K562 (cell line): ENCODE data around the gene C20orf96. TPM values are rescaled to one million over a fixed set of nuclear protein-coding genes. Genes with fewer than 3 reads are reported as not detected.

Experiments used
- CHD2 ChIP-seq: IDR thresholded peaks from 2 replicates; pipeline ENCODE4 v1.6.1; 2011; ENCODE audit warnings: low read depth, low read length
- DNMT1 ChIP-seq: fragments of 450-650 bp; IDR thresholded peaks from 2 replicates; pipeline ENCODE4 v1.6.1; 2016; ENCODE audit warnings: antibody characterized with exemption, mild to moderate bottlenecking
- E2F3 ChIP-seq: fragments of 250-450 bp; sonication (Bioruptor Pico); IDR thresholded peaks from 2 replicates; pipeline ENCODE4 v1.4.0; 2020; ENCODE audit warnings: mild to moderate bottlenecking
- FOXK1 ChIP-seq: sonication (generic); formaldehyde crosslinking; IDR thresholded peaks from 2 replicates; pipeline ENCODE4 v1.8.0; 2022; ENCODE audit warnings: missing genetic modification reagents, mild to moderate bottlenecking, borderline replicate concordance
- GABPB1 ChIP-seq: sonication (generic); formaldehyde crosslinking; IDR thresholded peaks from 2 replicates; pipeline ENCODE4 v1.8.0; 2022; ENCODE audit warnings: mild to moderate bottlenecking, missing genetic modification reagents
- HMGN3 ChIP-seq: IDR thresholded peaks from 2 replicates; pipeline ENCODE4 v1.6.1; 2011; ENCODE audit warnings: borderline replicate concordance, low read depth, mild to moderate bottlenecking, mixed read lengths, low read length; ENCODE audit not compliant: insufficient read length; ENCODE audit errors: extremely low read depth
- KDM2B ChIP-seq: fragments of 250-450 bp; sonication (Bioruptor Pico); IDR thresholded peaks from 2 replicates; pipeline ENCODE4 v1.8.0; 2021; ENCODE audit warnings: mild to moderate bottlenecking, moderate library complexity
- MAZ ChIP-seq, 2 experiments: fragments of 450-650 bp in 1 of 2; sonication (generic) in 1 of 2; formaldehyde crosslinking; IDR thresholded peaks in 1 of 2; conservative IDR thresholded peaks in 1 of 2; 2 replicates each; pipeline versions ENCODE4 v1.4.0 to v1.5.0; 2020; ENCODE audit warnings: mild to moderate bottlenecking in 1 of 2, missing genetic modification reagents in 1 of 2
- NFYB ChIP-seq: IDR thresholded peaks from 2 replicates; pipeline ENCODE4 v1.6.1; 2011; ENCODE audit warnings: mild to moderate bottlenecking, moderate library complexity; ENCODE audit not compliant: insufficient read length; ENCODE audit errors: extremely low read depth
- NR2C2 ChIP-seq, 2 experiments: fragments of 200-800 bp in 1 of 2; sonication (Bioruptor generic) in 1 of 2; sonication (generic) in 1 of 2; formaldehyde crosslinking in 1 of 2; IDR thresholded peaks; 2 replicates each; pipeline versions ENCODE4 v1.6.1 to v1.8.0; 2016 to 2022; ENCODE audit warnings: mild to moderate bottlenecking in 1 of 2, missing compliant biosample characterization in 1 of 2, missing genetic modification characterization in 1 of 2, missing genetic modification reagents in 1 of 2
- NRF1 ChIP-seq, 2 experiments: fragments of 450-650 bp; IDR thresholded peaks in 1 of 2; conservative IDR thresholded peaks in 1 of 2; 2 replicates each; pipeline ENCODE4 v1.6.1; 2014; ENCODE audit warnings: mild to moderate bottlenecking in 2 of 2
- POLR2AphosphoS5 ChIP-seq: IDR thresholded peaks from 2 replicates; pipeline ENCODE4 v1.6.1; 2011; ENCODE audit warnings: mild to moderate bottlenecking, low read depth, low read length, moderate library complexity; ENCODE audit not compliant: control insufficient read depth, insufficient read depth
- PTRF ChIP-seq: fragments of 450-650 bp; IDR thresholded peaks from 2 replicates; pipeline ENCODE4 v1.6.1; 2016; ENCODE audit warnings: mild to moderate bottlenecking, missing genetic modification characterization, missing compliant biosample characterization
- PYGO2 ChIP-seq: fragments of 450-650 bp; IDR thresholded peaks from 2 replicates; pipeline ENCODE4 v1.6.1; 2016; ENCODE audit warnings: mild to moderate bottlenecking, missing genetic modification characterization, moderate library complexity, missing compliant biosample characterization
- RBM25 ChIP-seq: fragments of 200-400 bp; formaldehyde crosslinking; IDR thresholded peaks from 2 replicates; pipeline ENCODE4 v1.6.1; 2018; ENCODE audit warnings: low read length, low read depth, moderate library complexity; ENCODE audit not compliant: severe bottlenecking
- SMAD4 ChIP-seq: fragments of 250-450 bp; sonication (Bioruptor Pico); conservative IDR thresholded peaks from 2 replicates; pipeline ENCODE4 v1.8.0; 2021; ENCODE audit warnings: inconsistent platforms, mild to moderate bottlenecking, moderate library complexity
- SREBF2 ChIP-seq: sonication (generic); formaldehyde crosslinking; IDR thresholded peaks from 2 replicates; pipeline ENCODE4 v1.4.0; 2020; ENCODE audit warnings: mild to moderate bottlenecking, missing genetic modification reagents
- SUPT5H ChIP-seq: fragments of 450-650 bp; IDR thresholded peaks from 2 replicates; pipeline ENCODE4 v1.6.1; 2016
- ZBTB5 ChIP-seq: fragments of 450-650 bp; IDR thresholded peaks from 2 replicates; pipeline ENCODE4 v1.6.1; 2017; ENCODE audit warnings: antibody characterized with exemption
- ZFP30 ChIP-seq: fragments of 250-450 bp; sonication (Bioruptor Pico); IDR thresholded peaks from 2 replicates; pipeline ENCODE4 v1.8.0; 2022; ENCODE audit warnings: moderate library complexity, mild to moderate bottlenecking, inconsistent platforms, borderline replicate concordance
- polyA plus RNA-seq, 8 experiments: library from polyadenylated mRNA; depleted of rRNA in 4 of 8; stranded (reverse) in 5 of 8; unstranded in 3 of 8; fragments of >200 nt; fragmentation: Nextera tagmentation in 2 of 8; fragmentation: Illumina TruSeq in 1 of 8; extraction: Ambion mirVana in 2 of 8; extraction: Trizol in 1 of 8; gene quantifications; 2 replicates each; pipeline versions ENCODE4 v1.2.1 to v1.2.3, GENCODE V29; 2011 to 2014; ENCODE audit warnings: inconsistent platforms in 1 of 8, missing spikeins in 1 of 8
- total RNA-seq, 7 experiments: library from RNA; depleted of rRNA in 6 of 7; stranded (reverse); fragments of >200 nt in 6 of 7; fragmentation: Illumina TruSeq in 2 of 7; extraction: Trizol in 2 of 7; gene quantifications; 2 replicates each; pipeline versions ENCODE4 v1.2.1 to v1.2.3, GENCODE V29; 2011 to 2021; ENCODE audit warnings: low replicate concordance in 1 of 7
- TF ChIP-seq, protein P1 (sequence below): fragments of 450-650 bp; IDR thresholded peaks from 2 replicates; pipeline ENCODE4 v1.6.1; 2018; ENCODE audit not compliant: partially characterized antibody

Gene C20orf96
- total and polyA plus RNA-seq, 9 of the 15 experiments (the other 6 are each of a cell fraction or from before 2014, with no cell fraction given): 1.7 to 11.7 (median 4.2) TPM

GRCh38 chr20:324177-325044, 33.9 kb upstream of the C20orf96 start (continued):
- TF ChIP-seq GABPB1 (CRISPR knock-in tag) (peak; percentile 69), MAZ (CRISPR knock-in tag; conservative IDR thresholded peaks at IDR 0.05 in 1 of 2, IDR thresholded peaks at IDR 0.05 in 1 of 2) (peak; percentile 64 to 71; a peak in 2 of 4 replicates), HMGN3 (peak; percentile 87), PTRF (tag) (no peak), E2F3 (CRISPR knock-in tag) (no peak), CHD2 (no peak), SUPT5H (peak; percentile 60), DNMT1 (no peak), ZBTB5 (no peak), NFYB (no peak), NR2C2 (CRISPR knock-in tag; IDR thresholded peaks at IDR 0.05) (peak; percentile 67; the same call in 1 of the 2 replicates), NR2C2 (tag; IDR thresholded peaks at IDR 0.05) (no peak), SMAD4 (CRISPR knock-in tag) (peak; percentile 46; the same call in 1 of the 2 replicates), PYGO2 (tag) (no peak), KDM2B (CRISPR knock-in tag) (no peak), NRF1 (conservative IDR thresholded peaks at IDR 0.05 in 1 of 2, IDR thresholded peaks at IDR 0.05 in 1 of 2) (peak; percentile 41 to 52; a peak in 3 of 4 replicates), ZFP30 (no peak), FOXK1 (CRISPR knock-in tag) (peak; percentile 12; the same call in 1 of the 2 replicates), POLR2AphosphoS5 (peak; percentile 38; the same call in 1 of the 2 replicates), RBM25 (no peak), SREBF2 (CRISPR knock-in tag) (no peak)
- TF ChIP-seq, protein P1, sequence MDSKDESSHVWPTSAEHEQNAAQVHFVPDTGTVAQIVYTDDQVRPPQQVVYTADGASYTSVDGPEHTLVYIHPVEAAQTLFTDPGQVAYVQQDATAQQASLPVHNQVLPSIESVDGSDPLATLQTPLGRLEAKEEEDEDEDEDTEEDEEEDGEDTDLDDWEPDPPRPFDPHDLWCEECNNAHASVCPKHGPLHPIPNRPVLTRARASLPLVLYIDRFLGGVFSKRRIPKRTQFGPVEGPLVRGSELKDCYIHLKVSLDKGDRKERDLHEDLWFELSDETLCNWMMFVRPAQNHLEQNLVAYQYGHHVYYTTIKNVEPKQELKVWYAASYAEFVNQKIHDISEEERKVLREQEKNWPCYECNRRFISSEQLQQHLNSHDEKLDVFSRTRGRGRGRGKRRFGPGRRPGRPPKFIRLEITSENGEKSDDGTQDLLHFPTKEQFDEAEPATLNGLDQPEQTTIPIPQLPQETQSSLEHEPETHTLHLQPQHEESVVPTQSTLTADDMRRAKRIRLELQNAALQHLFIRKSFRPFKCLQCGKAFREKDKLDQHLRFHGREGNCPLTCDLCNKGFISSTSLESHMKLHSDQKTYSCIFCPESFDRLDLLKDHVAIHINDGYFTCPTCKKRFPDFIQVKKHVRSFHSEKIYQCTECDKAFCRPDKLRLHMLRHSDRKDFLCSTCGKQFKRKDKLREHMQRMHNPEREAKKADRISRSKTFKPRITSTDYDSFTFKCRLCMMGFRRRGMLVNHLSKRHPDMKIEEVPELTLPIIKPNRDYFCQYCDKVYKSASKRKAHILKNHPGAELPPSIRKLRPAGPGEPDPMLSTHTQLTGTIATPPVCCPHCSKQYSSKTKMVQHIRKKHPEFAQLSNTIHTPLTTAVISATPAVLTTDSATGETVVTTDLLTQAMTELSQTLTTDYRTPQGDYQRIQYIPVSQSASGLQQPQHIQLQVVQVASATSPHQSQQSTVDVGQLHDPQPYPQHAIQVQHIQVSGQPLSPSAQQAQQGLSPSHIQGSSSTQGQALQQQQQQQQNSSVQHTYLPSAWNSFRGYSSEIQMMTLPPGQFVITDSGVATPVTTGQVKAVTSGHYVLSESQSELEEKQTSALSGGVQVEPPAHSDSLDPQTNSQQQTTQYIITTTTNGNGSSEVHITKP: peak; percentile 83
